ENCODE data around the gene COL23A1. TPM values are rescaled to one million over a fixed set of nuclear protein-coding genes. Genes with fewer than 3 reads are reported as not detected.

The COL23A1 gene
- total RNA-seq, 1 donor from 2014 or later = 2.0 TPM

DNA sequence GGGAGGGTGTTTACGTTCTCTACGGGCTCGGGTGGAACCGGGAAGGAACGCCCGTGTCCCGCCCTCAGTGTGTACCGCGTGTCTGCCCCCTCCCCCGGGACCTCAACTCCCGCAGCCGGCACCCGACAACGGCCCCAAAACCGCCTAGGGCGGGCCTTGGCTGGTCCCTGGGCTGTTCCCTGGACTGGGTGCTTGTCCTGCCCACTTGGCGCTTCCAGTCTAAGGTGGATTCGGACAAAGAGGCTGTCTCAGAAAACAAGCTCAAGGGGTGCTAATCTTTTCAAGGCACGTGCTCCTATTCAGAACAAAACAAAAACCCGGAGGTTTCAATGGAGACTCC, 37.0 kb upstream of the COL23A1 start:
- TF ChIP-seq, protein P1, sequence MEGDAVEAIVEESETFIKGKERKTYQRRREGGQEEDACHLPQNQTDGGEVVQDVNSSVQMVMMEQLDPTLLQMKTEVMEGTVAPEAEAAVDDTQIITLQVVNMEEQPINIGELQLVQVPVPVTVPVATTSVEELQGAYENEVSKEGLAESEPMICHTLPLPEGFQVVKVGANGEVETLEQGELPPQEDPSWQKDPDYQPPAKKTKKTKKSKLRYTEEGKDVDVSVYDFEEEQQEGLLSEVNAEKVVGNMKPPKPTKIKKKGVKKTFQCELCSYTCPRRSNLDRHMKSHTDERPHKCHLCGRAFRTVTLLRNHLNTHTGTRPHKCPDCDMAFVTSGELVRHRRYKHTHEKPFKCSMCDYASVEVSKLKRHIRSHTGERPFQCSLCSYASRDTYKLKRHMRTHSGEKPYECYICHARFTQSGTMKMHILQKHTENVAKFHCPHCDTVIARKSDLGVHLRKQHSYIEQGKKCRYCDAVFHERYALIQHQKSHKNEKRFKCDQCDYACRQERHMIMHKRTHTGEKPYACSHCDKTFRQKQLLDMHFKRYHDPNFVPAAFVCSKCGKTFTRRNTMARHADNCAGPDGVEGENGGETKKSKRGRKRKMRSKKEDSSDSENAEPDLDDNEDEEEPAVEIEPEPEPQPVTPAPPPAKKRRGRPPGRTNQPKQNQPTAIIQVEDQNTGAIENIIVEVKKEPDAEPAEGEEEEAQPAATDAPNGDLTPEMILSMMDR (IDR thresholded peaks at IDR 0.05) = no peak
- peak overlapping the region; percentile 99 for H3K27ac ChIP-seq
- no peaks in the 10 kb centered on the region for H3K27me3 ChIP-seq
- intact Hi-C loops (cut with DNase I) = no loop called here
- peaks cover 11% of the 10 kb centered on the region for H3K36me3 ChIP-seq
- H3K9me3 ChIP-seq = no peaks in the 10 kb centered on the region
- ATAC-seq = no peak
- peak overlapping the region; percentile 77 for H3K4me3 ChIP-seq
- H3K4me1 ChIP-seq = peaks cover 24% of the 10 kb centered on the region
- no peak for DNase-seq

DNA sequence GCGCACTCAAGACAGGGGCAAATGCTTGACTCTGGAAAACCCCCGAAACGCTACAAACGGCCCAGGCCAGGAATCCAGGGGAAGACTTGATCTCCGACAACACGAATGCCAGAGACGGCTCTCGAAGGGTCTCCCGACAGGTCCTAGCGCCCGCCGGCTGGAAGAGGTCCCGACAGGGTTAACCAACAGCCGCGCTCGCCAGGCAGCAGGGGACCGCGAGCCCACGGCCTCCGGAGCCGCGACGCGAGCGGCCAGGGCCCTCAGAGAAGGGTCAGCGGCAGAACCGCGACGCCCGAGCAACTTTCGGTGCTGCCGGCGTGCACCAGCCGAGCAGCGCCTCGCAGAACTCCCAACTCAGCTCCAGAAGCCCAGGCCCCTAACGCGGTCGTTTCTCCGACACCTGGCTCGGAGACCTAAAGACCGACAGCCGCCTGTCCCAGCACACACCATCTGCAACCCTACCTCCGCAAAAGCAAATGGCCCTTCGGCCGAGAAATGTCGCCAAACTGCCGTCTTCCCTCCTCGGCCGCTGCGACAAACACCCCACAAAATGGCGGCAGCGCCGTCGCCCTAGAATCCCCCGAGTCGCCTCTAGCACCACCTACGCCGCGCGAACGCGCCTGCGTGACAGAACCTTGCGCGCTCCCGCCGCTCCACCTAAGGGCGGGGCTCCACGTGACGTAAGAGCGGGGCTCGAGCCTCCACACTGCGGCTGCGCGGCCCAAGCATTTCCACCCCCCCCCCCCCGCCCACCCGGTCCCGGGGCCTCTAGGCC, 36.5 kb upstream of the COL23A1 start, which contains the start of gene CLK4:
TSS of gene CLK4 (minus strand) at position 567 of the 775 bp plus-strand sequence. CDS start 3,634 bp downstream, outside the sequence.
- H3K4me3 ChIP-seq = peak within 1 kb of the TSS; percentile 77
- H3K36me3 ChIP-seq = peaks cover 17% of the 10 kb centered on the region
- TF ChIP-seq, protein P1 (IDR thresholded peaks at IDR 0.05) = no peak
- H3K27me3 ChIP-seq = no peaks in the 10 kb centered on the region
- peak; percentile 97 for ATAC-seq
- peak; percentile 99 for DNase-seq
- peak within 1 kb of the TSS; percentile 99 for H3K27ac ChIP-seq
- H3K4me1 ChIP-seq = peaks cover 24% of the 10 kb centered on the region
- intact Hi-C loops (cut with DNase I) = no loop called here
- H3K9me3 ChIP-seq = no peaks in the 10 kb centered on the region

DNA sequence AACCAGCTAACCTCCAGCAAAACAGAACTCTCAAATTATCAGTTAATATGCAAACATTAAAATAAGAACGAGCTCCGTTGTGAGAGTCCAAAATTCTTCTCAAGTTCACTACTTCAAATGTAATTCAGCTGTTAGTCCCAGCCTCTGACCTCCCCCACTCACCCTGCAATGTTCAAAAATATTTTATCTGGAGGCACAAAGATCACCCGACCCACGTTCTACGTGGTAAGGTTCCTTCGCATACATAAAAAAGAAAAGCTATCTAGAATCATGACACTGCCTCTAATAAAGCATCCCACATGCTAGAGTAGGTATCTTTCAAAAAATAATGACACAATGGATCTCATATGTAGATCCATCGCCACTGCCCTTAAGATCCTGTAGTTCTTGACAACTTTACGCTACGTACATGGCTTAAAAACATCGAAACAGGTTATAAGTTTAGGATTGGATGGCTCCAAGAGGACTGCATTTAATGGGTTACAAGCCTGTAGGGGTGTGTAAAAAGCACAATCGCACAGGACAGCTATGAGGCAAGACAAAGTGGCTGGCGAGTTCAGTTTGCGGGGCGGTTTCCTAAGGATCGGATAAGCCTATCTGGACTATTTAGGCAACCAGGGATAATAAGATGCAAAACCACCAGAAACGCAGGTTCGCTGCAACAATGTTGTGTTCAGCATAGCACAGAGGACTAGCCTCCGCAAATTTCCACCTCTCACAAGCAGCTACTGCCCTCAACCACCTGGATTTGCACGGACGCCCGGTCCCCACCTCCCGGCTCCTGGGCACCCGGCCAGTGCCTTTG, 35.7 kb upstream of the COL23A1 start:
- peaks cover 24% of the 10 kb centered on the region for H3K4me1 ChIP-seq
- peaks cover 25% of the 10 kb centered on the region for H3K36me3 ChIP-seq
- DNase-seq = no peak
- intact Hi-C loops (cut with DNase I) = no loop called here
- TF ChIP-seq, protein P1 (IDR thresholded peaks at IDR 0.05) = no peak
- peak overlapping the region; percentile 77 for H3K4me3 ChIP-seq
- peak; percentile 31 for ATAC-seq
- no peaks in the 10 kb centered on the region for H3K27me3 ChIP-seq
- peak overlapping the region; percentile 99 for H3K27ac ChIP-seq
- no peaks in the 10 kb centered on the region for H3K9me3 ChIP-seq

DNA sequence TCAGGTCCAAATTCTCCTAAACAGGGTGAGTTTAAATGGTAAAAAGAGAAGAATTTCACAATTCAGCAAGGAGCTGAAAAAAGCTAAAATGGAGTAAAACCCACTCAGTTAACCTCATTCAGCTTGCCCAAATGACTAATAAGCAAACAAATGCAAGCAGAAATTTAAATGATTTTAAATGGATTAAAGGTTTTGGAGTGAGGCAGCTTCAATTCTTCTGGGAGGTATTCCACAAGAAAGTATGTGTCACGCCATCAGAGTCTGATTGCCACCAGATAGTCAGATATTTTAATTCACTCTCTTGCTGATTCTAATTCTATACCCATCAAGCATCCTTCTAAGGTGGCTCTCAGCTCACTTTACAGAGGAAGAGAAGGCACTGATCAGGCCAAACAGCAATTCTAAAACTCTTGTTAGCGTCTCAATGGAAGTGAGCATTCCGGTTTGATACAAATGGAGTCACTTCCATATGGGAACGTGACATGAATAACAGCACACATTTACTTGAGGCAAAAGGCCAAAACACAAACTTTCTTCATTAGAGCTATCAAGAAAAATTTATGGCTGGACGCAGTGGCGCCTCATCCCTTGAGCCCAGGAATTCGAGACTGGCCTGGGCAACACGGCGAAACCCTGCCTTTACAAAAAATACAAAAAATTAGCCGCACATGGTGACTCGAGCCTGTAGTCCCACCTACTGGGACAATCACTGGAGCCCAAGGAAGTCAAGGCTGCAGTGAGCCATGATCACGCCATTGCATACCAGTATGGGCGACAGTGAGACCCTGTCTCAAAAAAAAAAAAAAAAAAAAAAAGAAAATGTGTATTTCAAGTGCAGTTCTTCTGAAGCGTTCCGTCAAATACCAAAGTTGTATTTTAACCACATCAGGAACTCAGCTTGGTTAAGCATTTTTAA, 34.7 kb upstream of the COL23A1 start:
- ATAC-seq (no peak), DNase-seq (no peak)
- intact Hi-C loops (cut with DNase I) = no loop called here
- Histone ChIP-seq H3K4me3 (peak overlapping the region; percentile 77), H3K27ac (no peak overlapping the region), H3K27me3 (no peaks in the 10 kb centered on the region), H3K9me3 (no peaks in the 10 kb centered on the region), H3K4me1 (peaks cover 24% of the 10 kb centered on the region), H3K36me3 (peaks cover 35% of the 10 kb centered on the region)
- TF ChIP-seq, protein P1 (IDR thresholded peaks at IDR 0.05) = no peak

GRCh38 chr5:178622679-178623247, 32.6 kb upstream of the COL23A1 start:
- Histone ChIP-seq H3K4me1 (peaks cover 24% of the 10 kb centered on the region), H3K36me3 (peaks cover 56% of the 10 kb centered on the region)
- intact Hi-C loops (cut with DNase I) = no loop called here

More at GRCh38 chr5:178622679-178623247, 32.6 kb upstream of the COL23A1 start:
- TF ChIP-seq, protein P1 (IDR thresholded peaks at IDR 0.05) = no peak
- no peak overlapping the region for H3K4me3 ChIP-seq
- H3K27ac ChIP-seq = no peak overlapping the region
- no peak for ATAC-seq
- no peaks in the 10 kb centered on the region for H3K9me3 ChIP-seq
- no peaks in the 10 kb centered on the region for H3K27me3 ChIP-seq
- no peak for DNase-seq
